ENCODE results near the gene NAGPA. TPM values are rescaled to one million over a fixed set of nuclear protein-coding genes. Genes with fewer than 3 reads are reported as not detected.
"Not testable (repeated sequence)": the region's sequence is repeated elsewhere in the genome, so short reads cannot be mapped to it uniquely, and the experiment has no call there.

NAGPA gene
- total RNA-seq, result 4.0 TPM

DNA sequence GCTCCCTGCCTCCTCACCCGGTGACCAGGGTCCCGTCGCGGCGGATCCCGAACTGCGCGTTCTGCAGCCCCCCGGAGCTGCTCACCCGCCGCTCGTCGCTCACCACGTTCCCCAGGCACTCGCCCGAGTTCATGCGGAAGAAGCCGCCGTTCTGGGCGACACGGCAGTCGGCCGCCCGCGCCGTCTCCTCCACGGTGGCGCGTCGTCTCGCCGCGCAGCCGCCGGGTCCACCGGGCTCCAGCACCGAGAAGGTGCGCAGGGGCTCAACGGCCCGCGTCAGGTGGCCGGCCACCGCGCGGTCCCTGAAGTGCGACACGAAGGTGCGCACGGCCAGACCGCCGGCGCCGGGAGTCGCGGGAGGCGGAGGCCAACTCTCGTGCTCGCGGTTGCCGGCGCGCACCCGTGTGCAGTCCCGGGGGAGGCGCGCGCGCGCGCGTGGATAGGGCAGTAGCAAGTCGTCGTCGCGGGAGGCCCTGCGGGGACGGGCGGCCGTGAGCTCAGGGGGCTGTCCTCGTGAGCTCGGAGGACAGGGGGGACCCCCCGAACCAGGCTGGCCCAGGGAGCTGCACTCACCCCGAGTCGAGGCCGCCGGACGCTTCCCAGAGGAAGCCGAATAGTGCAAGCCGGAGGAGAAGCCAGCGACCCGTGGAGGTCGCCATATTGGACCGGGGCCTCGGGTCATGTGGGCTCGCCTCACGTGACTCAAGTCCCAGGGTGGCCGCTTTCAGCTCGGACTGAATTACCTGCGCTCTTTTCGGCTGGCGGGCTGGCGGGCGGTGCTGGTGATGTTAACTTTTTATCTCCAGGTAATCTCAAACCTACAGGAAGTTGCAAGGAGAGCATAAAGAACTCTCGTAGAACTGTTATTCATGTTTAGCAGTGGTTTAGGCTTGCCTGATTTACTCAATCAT is at the start of gene NAGPA:
NAGPA (minus strand) TSS at position 680 of the 911 bp plus-strand sequence; CDS start at position 659, 21 bp downstream.
- peak; percentile 35 for DNase-seq

DNA sequence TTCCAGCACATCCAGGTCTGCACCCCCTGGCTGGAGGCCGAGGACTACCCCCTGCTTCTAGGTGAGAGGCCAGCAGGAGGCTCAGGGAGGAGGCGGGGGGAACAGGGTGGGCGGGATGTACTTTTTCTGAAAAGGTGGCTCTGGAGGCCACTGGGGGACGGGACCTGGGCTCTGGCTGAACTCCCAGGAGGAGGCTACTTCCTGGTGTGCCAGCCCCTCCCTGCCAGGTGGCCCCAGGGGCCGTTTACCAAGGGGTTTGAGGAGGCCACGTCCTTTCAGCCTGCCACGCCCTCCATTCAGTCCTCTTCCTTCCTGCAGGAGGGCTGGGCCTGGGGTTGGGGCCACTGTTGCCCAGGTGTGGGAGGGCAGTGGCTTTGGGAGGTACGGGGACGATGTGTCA is 47.3 kb upstream of the NAGPA start:
- DNase-seq, result not testable (repeated sequence)

GRCh38 chr16:5080461-5080860 is 46.7 kb upstream of the NAGPA start:
- DNase-seq, result not testable (repeated sequence)

- no peak for DNase-seq
Observed at GRCh38 chr16:5078626-5079025, 44.9 kb upstream of the NAGPA start.

DNA sequence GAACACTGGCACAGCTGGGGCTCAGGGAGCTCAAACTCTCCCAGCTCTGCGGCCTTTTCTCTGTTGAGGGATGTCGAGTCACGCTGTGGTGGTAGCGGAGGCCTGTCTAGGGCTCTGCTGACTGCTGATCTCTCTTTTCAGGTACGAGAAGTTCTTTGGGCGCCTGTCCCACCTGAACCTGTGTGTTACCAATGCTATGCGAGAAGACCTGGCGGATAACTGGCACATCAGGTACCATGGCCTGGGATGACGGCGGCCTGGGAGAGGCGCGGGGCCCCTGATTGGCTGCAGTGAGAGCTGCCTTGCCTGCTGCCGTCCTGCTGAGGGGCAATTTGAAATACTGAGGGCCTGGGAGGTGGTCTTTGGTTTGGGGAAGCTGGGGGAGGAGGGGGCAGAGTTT is 43.6 kb upstream of the NAGPA start:
- DNase-seq, result no peak

- no peak for DNase-seq
Observed at GRCh38 chr16:5075637-5076036, 41.9 kb upstream of the NAGPA start.

- DNase-seq, result not testable (repeated sequence)
Observed at GRCh38 chr16:5073771-5074170, 40.0 kb upstream of the NAGPA start.

- DNase-seq, result no peak
Observed at GRCh38 chr16:5073279-5073629, 39.5 kb upstream of the NAGPA start.

GRCh38 chr16:5072334-5073278 is 38.9 kb upstream of the NAGPA start:
- no peak for DNase-seq

DNA sequence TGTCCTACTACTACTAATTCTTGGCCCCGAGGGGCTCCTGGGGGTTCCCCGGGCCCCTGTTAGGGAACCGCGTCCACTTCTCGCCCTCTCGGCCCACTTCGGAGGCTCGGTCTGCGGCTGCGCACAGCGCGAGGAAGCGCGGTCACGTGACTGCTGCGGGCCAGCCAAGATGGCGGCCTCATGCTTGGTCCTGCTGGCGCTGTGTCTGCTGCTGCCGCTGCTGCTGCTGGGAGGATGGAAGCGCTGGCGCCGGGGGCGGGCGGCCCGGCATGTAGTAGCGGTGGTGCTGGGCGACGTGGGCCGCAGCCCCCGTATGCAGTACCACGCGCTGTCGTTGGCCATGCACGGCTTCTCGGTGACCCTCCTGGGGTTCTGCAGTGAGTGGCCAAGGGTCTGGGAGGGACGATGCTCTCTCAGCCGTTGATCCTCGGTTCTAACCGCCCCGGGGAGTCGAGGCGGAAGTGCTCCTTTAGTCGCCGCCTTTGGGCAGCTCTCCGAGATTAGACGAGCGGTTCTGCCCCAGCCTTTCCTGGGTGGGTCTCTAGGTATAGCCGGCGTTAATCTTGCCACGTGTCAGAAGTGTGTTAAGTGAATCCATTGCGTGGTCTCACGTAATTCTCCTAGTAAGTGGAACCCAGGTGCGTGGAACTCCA is 38.1 kb upstream of the NAGPA start, which contains the start of gene ALG1:
ALG1 (plus strand) TSS at position 163 of the 653 bp plus-strand sequence; CDS start at position 170, 7 bp downstream.
- peak; percentile 72 for DNase-seq

- no peak for DNase-seq
Observed at GRCh38 chr16:5071341-5071680, 37.6 kb upstream of the NAGPA start.

- no peak for DNase-seq
Observed at GRCh38 chr16:5070431-5071186, 36.9 kb upstream of the NAGPA start.

DNA sequence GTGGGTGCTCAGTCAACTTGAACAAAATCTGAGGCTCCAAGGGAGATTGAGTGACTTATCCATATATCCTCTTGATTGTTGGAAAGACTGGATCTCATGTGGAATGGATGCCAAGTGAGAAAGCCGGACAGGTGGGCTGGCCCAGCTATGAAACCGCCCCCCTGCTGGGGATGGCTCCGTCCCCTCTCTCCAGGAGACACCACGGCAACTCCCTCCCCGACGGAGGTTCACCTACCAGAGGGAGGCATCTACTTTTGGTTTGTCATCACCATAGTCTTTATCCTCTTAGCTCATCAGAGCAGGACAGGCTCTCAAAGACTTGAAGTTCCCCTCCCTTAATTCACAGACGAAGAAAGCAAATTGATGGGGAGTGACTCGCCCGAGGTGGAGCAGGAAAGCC is 36.1 kb upstream of the NAGPA start:
- DNase-seq, result no peak

- DNase-seq, result no peak
Observed at GRCh38 chr16:5069048-5069447, 35.3 kb upstream of the NAGPA start.

DNA sequence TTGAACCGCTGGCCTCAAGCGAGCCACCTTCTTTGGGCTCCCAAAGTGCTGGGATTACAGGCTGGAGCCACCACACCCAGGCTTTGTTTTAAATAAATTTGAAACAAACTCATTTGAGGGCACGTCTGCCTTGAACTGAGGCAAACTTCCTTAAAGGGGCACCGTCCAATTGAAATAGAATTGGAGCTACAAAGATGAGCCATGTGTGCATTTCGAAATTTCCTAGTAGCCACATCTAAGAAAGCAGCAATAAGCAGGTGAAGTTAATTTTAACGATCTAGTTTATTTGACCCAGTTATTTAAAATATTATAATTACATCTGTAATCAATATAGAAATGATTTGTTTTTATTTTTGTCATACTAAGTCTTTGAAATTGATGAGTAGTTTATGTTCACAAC is 32.8 kb upstream of the NAGPA start:
- no peak for DNase-seq

DNA sequence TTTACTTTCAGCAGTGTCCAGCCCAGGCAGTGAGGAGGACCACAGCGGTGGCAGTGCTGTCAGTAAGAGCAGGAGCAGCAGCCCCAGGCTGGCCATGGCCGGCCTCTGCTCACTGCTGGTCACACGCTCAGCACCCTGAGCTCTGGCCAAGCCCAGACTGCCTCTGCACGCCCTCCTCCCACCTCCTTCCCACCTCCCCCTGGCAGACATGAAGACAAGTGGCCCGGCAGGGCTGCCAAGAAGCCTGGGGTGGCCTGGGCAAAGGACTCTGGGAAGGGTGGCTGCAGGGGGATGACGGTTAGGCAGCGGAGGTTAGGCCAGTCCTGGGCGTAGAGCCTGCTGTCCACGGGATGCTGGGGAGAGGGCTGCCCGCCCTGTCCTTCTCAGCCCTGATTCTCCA is 32.1 kb upstream of the NAGPA start, which contains the start of gene C16orf89:
C16orf89 (minus strand) TSS at position 144 of the 400 bp plus-strand sequence; CDS start at position 96, 48 bp downstream.
- no peak for DNase-seq

DNA sequence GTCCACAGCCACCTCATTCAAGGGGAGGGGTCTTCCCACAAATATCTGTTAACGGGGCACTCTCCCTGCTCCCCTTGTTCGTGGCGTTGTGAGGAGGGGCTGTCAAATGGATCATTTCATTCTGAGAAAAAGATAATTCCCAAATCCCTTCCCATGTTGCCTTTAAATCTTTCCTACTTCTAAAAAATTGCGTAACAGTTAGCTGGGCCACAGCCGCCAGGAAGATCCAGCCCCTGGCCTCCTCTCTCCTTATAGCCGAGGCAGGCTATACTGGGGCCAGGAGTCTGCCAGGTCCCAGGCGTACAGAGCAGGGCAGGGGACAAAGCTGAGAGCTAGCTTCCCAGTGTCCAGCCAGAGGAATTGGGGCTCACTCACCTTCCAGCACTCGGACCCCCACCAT is 31.6 kb upstream of the NAGPA start:
- no peak for DNase-seq

DNA sequence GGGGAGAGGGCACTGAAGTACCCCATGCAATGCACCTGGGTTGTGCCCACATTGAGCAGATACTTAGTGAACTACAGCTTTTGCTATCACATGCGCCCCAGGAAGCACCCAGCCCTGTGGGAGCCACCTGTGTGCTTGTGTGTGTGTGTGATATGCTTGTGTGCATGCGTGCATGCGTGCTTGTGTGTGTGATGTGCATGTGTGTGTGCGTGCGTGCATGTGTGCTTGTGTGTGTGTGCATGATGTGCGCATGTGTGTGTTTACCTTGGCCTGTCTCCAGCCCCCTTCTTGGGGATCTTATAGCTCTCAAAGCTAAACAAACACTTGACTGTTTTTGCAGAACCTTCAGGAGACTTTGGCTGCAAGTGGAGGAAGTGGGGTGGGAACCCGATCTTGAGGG is 31.2 kb upstream of the NAGPA start:
- no peak for DNase-seq

GRCh38 chr16:5062790-5063765 is 29.3 kb upstream of the NAGPA start:
- no peak for DNase-seq

DNA sequence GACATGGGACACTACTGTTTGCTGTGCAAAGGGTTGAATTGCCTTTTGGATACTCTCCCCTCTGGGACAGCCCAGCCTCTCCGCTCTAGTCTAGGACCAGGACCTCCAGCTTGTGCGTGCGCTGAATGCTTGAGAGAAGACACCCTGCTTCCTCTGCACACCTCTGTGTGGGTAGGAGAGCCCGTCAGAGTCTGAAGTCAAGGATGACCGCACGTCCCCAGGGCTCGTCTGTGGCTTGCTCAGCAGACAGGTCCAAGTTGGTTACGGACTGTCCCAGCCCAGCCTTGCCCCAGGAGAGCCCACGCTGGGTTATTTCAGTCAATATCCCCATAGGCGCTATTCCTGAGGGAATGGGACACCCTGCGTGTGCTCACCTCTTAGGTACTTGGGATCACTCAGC is 28.3 kb upstream of the NAGPA start:
- no peak for DNase-seq
